Neural cell (in vitro differentiated cells): ENCODE data around the gene MEN1.

ENCODE experiments used
- POLR2AphosphoS5 ChIP-seq: IDR thresholded peaks from 2 replicates; pipeline ENCODE4 v1.6.1; 2012
- SMC3 ChIP-seq: fragments of 450-650 bp; conservative IDR thresholded peaks from 2 replicates; pipeline ENCODE4 v1.6.1; 2014; ENCODE audit warnings: antibody characterized with exemption, mild to moderate bottlenecking, moderate library complexity; ENCODE audit not compliant: poor library complexity
- TF ChIP-seq, protein P1 (sequence below): fragments of 450-650 bp; IDR thresholded peaks from 2 replicates; pipeline ENCODE4 v1.5.1; 2014; ENCODE audit warnings: antibody characterized with exemption, mild to moderate bottlenecking, moderate library complexity; ENCODE audit not compliant: poor library complexity, severe bottlenecking

DNA sequence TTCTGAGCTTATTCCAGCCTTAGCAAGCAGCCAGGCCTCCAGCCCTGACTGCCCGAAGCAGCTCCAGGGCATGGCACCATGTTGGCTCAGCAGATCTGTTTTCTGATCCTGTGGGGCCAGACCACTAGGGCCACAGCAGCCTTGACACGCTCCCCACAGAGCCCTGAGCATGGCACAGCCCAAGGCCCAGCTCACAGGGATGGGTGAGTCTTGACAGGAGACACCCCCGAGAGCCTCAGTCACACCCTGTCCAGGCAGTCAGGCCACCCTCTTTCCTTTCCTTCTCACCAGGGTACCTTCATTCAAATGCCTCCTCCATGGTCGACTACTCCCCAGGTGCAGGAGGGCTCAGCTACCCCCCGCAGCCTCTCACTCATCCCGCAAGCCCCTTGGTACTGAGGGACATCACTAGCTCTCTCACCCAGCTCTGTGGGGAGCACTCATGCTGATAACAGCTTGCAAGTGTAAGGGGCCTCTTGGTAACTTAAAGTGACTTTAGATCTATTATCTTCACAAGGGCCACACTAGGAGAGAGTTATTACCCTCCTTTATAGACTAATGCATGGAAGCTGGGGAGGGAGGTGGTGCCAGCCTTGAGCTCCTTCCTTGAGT lies 38.0 kb upstream of the MEN1 start:
- TF ChIP-seq, protein P1, sequence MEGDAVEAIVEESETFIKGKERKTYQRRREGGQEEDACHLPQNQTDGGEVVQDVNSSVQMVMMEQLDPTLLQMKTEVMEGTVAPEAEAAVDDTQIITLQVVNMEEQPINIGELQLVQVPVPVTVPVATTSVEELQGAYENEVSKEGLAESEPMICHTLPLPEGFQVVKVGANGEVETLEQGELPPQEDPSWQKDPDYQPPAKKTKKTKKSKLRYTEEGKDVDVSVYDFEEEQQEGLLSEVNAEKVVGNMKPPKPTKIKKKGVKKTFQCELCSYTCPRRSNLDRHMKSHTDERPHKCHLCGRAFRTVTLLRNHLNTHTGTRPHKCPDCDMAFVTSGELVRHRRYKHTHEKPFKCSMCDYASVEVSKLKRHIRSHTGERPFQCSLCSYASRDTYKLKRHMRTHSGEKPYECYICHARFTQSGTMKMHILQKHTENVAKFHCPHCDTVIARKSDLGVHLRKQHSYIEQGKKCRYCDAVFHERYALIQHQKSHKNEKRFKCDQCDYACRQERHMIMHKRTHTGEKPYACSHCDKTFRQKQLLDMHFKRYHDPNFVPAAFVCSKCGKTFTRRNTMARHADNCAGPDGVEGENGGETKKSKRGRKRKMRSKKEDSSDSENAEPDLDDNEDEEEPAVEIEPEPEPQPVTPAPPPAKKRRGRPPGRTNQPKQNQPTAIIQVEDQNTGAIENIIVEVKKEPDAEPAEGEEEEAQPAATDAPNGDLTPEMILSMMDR = no peak
- TF ChIP-seq POLR2AphosphoS5 (no peak), SMC3 (no peak)
